Osteoblast (primary cell): ENCODE data around the gene CARF. TPM values are rescaled to one million over a fixed set of nuclear protein-coding genes. Genes with fewer than 3 reads are reported as not detected.

Experiments
- DNase-seq: peaks from one replicate; pipeline ENCODE4 v3.0.0; 2011; ENCODE audit warnings: low spot score, mixed read lengths; ENCODE audit not compliant: insufficient read length; ENCODE audit errors: missing footprints
- H2AFZ ChIP-seq: 2 replicates; pipeline ENCODE4 v1.6.0; 2011; ENCODE audit warnings: mild to moderate bottlenecking, low read length
- H3K27ac ChIP-seq: 2 replicates; pipeline ENCODE4 v1.5.1; 2011; ENCODE audit warnings: mild to moderate bottlenecking, low read depth, low read length, moderate library complexity
- H3K27me3 ChIP-seq: 2 replicates; pipeline ENCODE4 v1.6.0; 2012; ENCODE audit warnings: mild to moderate bottlenecking, control low read depth, inconsistent platforms, low read length, moderate library complexity; ENCODE audit not compliant: insufficient read depth
- H3K36me3 ChIP-seq: 2 replicates; pipeline ENCODE4 v1.5.1; 2011; ENCODE audit warnings: mild to moderate bottlenecking, low read length, control low read depth, moderate library complexity; ENCODE audit not compliant: insufficient read depth
- H3K4me1 ChIP-seq: 2 replicates; pipeline ENCODE4 v1.5.1; 2011; ENCODE audit warnings: mild to moderate bottlenecking, low read length, control low read depth, moderate library complexity; ENCODE audit not compliant: insufficient read depth
- H3K4me2 ChIP-seq: 2 replicates; pipeline ENCODE4 v1.6.0; 2011; ENCODE audit warnings: mild to moderate bottlenecking, low read length; ENCODE audit not compliant: insufficient read depth
- H3K4me3 ChIP-seq: fragments of 200-600 bp; sonication (generic); 3 replicates; pipeline ENCODE4 v1.5.1; 2012; ENCODE audit warnings: mild to moderate bottlenecking, low read length, inconsistent platforms; ENCODE audit not compliant: insufficient read depth
- H3K79me2 ChIP-seq: 2 replicates; pipeline ENCODE4 v1.6.0; 2012; ENCODE audit warnings: mild to moderate bottlenecking, low read length, control low read depth, inconsistent platforms; ENCODE audit not compliant: insufficient read depth
- H3K9me3 ChIP-seq: 2 replicates; pipeline ENCODE4 v1.5.1; 2011; ENCODE audit warnings: low read depth, low read length, control low read depth
- H4K20me1 ChIP-seq: 2 replicates; pipeline ENCODE4 v1.6.0; 2012; ENCODE audit warnings: mild to moderate bottlenecking, low read length, control low read depth; ENCODE audit not compliant: insufficient read depth
- CTCF ChIP-seq: IDR thresholded peaks from 2 replicates; pipeline ENCODE4 v1.5.1; 2011; ENCODE audit warnings: mild to moderate bottlenecking, low read depth, low read length, moderate library complexity; ENCODE audit errors: extremely low read depth
- total RNA-seq: library from RNA; depleted of rRNA; stranded (reverse); fragments of >200 nt; gene quantifications from 2 replicates; pipeline ENCODE4 v1.2.3, GENCODE V29; 2012

The CARF gene
- total RNA-seq: 11.9 and 13.8 TPM in 2 replicates

- H4K20me1 ChIP-seq: no peaks in the 10 kb centered on the region
- peak within 1 kb of the TSS; percentile 99 for H2AFZ ChIP-seq
- peak within 1 kb of the TSS; percentile 84 for H3K4me3 ChIP-seq
- no peaks in the 10 kb centered on the region for H3K9me3 ChIP-seq
- peak within 1 kb of the TSS; percentile 90 for H3K27ac ChIP-seq
- H3K36me3 ChIP-seq: no peaks in the 10 kb centered on the region
- TF ChIP-seq CTCF: no peak
- peaks cover 41% of the 10 kb centered on the region for H3K79me2 ChIP-seq
- no peaks in the 10 kb centered on the region for H3K27me3 ChIP-seq
- DNase-seq: peak; percentile 94
- H3K4me2 ChIP-seq: peak within 1 kb of the TSS; percentile 97
- H3K4me1 ChIP-seq: peaks cover 15% of the 10 kb centered on the region
These were observed at the start of gene CARF, which contains the start of gene WDR12 for GRCh38 chr2:202911512-202912341. CARF (plus strand) TSS chr2:202912275; CDS start chr2:202941903, 29,628 bp downstream. WDR12 (minus strand) TSS chr2:202911673; CDS start chr2:202911476, 197 bp downstream.

GRCh38 chr2:202870431-202871299 lies 41.4 kb upstream of the CARF start:
- H3K36me3 ChIP-seq: no peaks in the 10 kb centered on the region
- H3K27me3 ChIP-seq: no peaks in the 10 kb centered on the region
- H3K27ac ChIP-seq: peak overlapping the region; percentile 62
- H3K4me1 ChIP-seq: peaks cover 10% of the 10 kb centered on the region
- DNase-seq: peak; percentile 85
- H4K20me1 ChIP-seq: no peaks in the 10 kb centered on the region
- H2AFZ ChIP-seq: peak overlapping the region; percentile 95
- peak; percentile 32 for TF ChIP-seq CTCF
- H3K9me3 ChIP-seq: no peaks in the 10 kb centered on the region
- H3K4me2 ChIP-seq: peak overlapping the region; percentile 91
- peak overlapping the region; percentile 92 for H3K4me3 ChIP-seq
- H3K79me2 ChIP-seq: no peaks in the 10 kb centered on the region

GRCh38 chr2:202871300-202872141 lies 40.6 kb upstream of the CARF start, which contains the start of gene ICA1L:
ICA1L (minus strand) TSS chr2:202871766; CDS start chr2:202829009, 42,757 bp downstream.
- TF ChIP-seq CTCF: no peak
- H3K36me3 ChIP-seq: no peaks in the 10 kb centered on the region
- peak within 1 kb of the TSS; percentile 62 for H3K27ac ChIP-seq
- H3K79me2 ChIP-seq: no peaks in the 10 kb centered on the region
- peak within 1 kb of the TSS; percentile 92 for H3K4me3 ChIP-seq
- peak within 1 kb of the TSS; percentile 91 for H3K4me2 ChIP-seq
- no peaks in the 10 kb centered on the region for H3K27me3 ChIP-seq
- no peaks in the 10 kb centered on the region for H3K9me3 ChIP-seq
- H2AFZ ChIP-seq: peak within 1 kb of the TSS; percentile 95
- H4K20me1 ChIP-seq: no peaks in the 10 kb centered on the region
- peaks cover 10% of the 10 kb centered on the region for H3K4me1 ChIP-seq
- DNase-seq: peak; percentile 95
